DMS153 treated with DMSO at 0.1 percent for 48 hours (cell line): ENCODE measurements around the gene MTARC2.

Experiments used
- DNase-seq: peaks from one replicate; lab custom pipeline; 2025; ENCODE audit not compliant: unreplicated experiment; lab: John Stamatoyannopoulos, UW

The MTARC2 gene

DNA sequence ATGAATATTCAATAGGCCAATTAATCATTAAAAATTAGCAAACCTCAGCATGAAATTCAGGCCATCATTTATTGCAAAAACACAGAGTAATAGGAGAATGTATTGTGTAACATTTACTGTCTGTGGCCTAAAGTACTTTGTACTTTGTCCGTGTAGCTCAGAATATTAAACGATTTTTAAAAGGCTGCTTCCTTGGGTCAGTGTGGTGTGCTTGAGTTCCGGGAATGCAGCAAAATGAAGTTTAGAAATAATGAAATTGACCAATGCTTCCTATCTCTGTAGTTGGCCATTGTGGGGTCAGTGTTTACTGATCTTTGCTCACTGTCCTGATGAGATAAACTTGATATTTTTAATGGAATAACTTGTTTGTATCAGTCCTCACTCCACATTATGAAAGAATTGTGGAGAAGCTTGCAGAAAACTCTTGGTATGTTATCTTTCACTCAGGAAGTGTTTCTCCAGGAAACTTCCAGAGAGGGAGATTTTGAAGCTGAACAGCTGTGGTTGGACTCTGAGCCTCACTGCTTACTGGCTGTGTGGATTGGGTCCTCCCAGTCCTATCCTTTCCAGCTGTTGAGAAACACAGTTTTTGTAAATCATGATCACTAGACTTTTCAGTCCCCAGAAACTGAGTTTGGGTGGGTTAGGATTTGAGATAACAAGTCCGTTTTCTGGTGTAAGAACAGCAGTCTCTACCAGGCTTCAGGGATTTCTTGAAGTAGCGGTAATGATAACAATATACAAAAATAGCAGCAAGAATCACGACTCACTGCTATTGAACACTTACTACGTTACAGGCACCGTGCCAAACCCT lies 19.4 kb downstream of the MTARC2 start:
- DNase-seq = no peak

DNA sequence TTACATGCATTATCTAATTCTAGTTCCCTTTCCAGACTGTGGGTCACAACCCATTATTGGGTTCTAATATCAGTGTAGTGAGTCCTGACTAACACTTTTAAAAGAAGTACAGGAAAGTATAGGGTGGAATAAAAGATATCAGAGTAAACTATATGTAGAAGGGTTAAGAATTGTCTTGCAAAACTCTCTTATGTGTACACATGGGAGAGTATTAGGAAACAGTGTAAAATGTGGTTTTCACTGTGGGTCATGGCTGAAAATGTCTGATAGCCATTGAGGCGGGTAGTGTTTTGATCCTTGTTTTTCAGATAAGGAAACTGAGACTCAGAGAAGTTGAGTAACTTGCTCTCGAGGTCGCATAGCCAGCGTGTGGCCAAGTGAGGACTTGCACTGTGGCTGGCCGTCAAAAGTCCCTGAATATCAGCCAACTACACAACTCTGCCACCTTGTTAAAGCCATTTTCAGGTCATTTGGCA lies 20.0 kb downstream of the MTARC2 start:
- DNase-seq = no peak

DNA sequence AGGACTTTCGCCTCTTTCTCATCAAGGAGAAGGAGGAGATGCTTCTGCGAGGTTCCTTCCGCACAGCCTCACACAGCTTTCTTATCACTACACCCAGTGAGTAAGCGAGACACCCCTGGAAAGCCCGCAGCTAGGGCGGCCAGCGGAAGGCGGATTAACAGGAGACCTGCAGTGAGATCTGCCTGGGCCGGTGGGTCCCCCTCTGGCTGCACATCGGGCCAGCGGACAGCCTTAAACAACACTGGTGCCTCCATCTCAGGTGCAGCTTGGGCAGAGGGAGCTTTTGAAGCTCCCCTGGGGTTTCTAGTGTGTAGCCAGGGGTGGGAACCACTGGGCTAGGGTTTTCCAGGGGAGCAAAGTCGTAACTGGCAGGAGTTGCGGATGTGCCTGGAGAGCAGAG lies 21.1 kb downstream of the MTARC2 start:
- DNase-seq = no peak

DNA sequence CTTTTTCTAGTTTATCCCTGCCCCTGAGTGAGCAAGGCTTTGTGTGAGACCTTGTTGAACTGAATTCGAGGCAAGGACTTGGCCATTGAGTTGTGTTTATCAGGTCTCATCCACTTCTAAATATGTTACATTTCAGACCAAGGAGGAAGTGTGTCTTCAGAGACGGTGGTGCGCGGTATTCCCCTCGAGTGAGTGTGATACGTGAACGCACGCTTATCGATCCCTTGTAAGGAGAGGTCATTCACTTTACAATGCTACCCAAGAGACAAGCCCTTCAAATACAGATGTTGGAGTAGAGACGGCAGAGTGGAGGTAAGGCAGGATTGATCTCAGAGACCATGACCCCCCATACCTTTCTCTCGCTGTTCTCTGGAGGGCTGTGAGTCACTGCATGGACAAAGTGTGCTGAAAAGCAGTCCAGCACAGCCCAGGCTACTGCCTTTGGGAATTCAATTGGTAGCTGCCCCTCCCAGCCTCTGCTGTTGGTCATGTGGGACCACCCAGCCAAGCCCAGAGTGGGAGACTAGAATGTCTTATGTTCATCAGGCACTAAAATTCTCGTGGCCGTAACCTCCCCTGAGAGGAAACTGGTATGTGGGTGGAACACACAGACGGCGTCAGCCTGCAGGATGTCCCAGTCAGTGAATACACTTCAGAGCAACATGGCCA lies 22.3 kb downstream of the MTARC2 start:
- DNase-seq = no peak

DNA sequence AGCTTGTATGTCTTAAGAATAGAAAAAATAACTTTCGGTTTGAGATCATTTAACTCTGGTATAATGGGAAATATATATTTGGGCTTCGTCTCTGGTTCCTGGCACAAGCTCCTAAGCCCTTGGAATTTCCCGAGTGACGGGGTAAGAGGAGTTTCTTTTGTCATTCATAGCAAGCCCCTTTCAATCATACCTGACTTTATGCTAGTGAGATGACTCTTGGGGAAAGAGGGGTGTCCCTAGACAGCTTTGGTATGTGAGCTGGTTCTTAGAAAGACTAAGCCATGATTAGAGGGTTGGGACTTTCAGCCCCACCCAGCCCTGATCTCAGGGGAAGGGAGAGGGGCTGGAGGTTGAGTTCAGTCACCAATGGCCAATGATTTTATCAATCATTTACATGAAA lies 24.7 kb downstream of the MTARC2 start:
- no peak for DNase-seq

DNA sequence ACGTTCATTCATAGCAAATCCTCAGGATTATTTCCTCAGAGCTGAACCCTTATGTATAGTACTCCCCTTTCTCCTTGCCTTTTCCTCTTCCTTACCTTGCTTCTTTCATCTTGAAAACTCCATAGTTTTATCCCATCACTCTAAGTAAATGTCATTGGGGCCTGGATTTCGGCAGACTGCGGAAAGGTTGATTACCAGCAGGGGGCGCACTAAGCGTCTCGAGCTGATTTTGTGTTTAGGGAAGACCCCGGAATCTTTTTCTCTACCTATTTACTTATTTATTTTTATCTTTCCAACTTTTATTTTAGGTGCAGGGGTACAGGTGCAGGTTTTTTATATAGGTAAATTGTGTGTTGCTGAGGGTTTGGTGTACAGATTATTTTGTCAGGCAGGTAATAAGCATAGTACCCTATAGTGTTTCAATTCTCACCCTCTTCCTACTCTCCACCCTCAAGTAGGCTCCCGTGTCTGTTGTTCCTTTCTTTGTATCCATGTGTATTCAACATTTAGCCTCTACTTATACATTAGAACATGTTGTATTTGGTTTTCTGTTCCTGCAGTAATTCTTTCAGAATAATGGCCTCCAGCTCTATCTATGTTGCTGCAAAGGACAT lies 27.2 kb downstream of the MTARC2 start:
- no peak for DNase-seq

DNA sequence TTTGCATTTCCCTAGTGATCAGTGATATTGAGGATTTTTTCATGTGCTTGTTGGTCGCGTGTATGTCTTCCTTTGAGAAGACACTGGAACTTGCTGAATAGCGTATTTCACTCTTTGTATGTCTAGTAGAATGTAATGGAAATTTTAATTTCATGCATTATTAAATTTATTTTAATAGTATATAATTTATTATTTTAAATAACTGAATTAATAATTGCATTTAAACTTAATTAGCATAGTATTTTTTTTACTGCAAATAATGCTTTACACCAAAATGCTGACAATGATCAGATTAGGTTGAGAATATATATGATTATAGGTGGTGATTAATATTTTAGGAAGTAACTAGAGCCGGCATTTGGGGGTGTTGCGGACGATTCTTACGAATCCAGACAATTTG lies 28.1 kb downstream of the MTARC2 start:
- no peak for DNase-seq

DNA sequence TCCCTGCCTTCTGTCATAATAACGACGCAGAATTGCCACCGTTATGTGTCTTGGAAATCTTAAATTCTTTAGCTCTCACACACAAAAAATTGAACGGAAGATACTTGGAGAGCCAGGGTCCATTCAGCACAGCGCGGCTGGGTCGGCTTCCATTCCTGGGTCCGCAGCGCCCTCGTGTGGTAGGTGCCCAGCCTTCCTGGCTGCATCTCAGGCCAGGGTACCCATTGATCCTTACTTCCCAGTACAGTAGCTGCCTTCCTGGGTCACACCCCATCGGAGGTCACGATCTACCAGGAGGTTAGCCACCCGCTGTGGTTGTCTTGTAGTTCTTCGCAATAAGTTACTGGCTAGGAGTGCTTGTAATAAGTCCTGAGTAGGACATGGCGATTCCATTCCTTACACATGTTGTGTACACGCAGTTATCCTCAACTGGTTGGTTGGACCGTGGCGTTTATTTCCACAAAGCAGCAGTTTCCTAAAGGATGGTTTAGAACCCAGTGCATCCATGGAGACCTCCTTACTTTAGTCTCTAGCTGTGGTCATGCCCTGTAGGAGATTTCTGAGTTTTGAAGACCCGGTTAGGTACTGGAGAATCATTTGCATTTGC lies 28.7 kb downstream of the MTARC2 start:
- peak; percentile 91 for DNase-seq

DNA sequence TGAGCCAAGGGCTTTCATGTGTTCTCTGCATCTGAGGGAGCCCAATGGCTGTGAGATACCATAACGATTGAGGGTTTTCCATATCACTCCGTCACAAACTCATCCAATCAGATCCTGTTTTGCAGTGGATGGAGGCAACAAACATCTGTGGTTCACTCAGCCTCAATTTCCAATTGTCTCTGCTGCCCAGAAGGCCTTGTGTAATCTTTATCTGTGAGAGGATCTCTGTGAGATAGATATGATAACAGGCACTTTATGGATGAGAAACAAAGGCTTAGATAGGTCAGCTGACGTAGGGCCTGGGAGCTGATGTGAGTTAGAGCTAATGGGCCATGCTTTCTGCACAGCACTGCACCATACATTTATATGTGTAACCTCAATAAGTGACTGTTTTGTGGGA lies 35.3 kb downstream of the MTARC2 start:
- DNase-seq = no peak

DNA sequence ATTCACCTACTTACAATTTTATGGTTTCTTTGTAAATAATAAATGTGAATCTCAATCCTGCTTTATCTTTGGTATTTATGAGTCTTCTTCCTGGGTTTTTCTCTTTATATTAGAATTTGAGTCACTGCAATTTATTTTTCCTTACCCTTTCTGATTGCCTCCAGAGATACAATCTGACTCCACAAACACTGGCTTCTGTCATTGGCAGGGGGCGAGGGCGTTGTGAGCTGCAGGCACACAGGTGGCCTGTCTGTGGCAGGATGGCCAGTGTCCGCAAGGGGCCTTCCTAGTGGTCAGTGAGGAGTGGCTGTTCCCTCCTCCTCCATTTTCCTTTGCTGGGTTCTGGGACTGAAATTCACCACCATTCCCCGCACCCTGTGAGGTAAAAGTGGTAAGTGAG lies 36.6 kb downstream of the MTARC2 start:
- DNase-seq = no peak

DNA sequence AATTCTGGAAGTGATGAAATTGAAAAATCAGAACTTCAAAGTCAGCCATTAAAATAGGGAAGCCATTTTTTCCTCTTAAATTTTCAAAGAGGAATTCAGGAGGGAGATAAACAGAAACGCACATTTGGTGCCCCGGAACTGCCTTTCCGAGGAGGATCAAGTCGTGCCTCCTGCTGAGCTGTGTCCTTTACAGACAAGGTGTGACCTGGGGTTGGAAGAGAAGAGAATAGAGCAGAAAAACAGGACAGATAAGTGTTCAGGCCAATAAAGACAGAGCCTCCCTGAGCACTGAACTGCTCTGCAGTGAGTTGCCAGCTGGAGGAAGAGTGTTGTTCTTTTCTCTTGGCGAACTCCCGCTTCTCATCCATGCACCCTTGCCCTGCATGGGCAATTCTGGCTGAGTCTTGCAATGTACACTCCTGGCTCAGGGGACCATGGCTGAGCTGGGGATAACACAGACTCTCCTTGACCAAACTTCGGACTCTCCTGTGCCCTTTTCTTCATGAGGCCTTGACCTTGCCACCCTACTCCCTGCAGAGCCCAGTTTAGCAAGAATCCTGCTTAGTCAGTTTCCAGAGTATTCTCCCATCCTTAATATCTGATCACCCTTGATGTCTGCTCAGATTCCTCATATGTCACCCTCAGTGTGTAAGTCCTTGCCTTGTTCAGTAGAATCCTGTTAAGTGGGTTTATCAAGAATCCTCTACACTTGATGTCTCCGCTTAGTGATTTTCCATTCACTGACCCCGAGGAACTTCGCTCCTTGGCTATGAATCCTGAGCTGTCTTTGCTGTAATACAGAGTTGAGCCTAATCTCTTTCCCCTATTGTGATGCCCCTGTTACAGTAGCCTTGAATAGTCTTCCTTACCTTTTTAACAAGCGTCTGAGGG lies 37.3 kb downstream of the MTARC2 start:
- DNase-seq = no peak

DNA sequence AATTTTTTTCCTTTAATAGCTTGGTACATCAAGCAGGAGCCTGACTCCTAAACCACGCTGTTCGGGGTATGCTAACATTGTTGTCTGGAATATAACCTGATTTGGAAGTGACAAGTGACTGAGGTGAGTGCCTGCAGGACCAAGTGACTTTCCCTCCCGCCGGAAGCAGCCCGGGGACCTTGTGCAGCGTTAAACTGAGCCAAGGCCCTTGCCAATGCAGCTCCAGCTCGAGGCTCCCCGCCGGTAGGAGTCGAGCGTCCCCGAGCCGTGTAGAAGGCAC lies 37.9 kb downstream of the MTARC2 start:
- no peak for DNase-seq

DNA sequence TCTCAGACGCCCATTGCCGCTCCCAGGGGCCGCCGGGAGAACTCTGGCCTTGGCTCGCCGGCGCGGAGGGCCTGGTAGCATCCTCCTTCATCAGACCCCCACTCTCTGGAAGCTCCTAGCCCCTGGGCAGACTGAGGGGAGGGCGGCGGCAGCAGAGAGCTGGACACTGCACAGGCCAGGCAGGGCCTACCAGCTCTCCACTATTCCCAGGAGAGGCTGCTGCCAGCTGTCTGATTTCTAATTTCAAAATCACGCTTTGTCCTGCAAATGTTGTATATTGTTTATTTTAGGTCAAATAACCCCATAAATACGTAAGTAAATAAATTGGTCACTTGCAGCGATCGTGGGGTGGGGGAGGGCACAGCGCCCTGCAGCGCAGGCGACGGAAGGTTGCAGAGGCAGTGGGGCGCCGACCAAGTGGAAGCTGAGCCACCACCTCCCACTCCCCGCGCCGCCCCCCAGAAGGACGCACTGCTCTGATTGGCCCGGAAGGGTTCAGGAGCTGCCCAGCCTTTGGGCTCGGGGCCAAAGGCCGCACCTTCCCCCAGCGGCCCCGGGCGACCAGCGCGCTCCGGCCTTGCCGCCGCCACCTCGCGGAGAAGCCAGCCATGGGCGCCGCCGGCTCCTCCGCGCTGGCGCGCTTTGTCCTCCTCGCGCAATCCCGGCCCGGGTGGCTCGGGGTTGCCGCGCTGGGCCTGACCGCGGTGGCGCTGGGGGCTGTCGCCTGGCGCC lies 38.4 kb downstream of the MTARC2 start, which contains the start of gene MTARC1:
Gene MTARC1 (plus strand): TSS at position 577 of the 732 bp plus-strand sequence. CDS start 32 bp downstream, at position 609.
- DNase-seq = peak; percentile 96

DNA sequence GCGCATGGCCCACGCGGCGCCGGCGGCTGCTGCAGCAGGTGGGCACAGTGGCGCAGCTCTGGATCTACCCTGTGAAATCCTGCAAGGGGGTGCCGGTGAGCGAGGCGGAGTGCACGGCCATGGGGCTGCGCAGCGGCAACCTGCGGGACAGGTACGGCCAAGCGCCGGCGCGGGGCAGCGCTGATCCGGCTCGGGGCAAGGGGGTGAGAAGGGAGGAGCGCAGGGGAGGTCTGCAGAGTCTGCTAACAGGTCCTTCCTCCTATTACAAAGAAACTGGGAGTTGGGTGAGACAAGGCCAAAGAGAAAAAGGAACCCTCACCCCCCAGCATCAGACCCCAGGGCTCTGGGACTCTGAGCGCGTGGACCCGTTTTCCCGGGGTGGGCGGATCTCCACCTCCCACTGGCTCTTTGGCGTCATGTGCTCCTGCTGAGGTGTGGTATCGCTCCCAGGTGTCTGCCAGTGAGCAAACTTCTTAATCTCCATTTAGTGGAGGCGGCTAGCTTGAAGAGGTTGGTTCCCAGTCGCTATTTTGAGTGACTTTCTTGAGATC lies 39.0 kb downstream of the MTARC2 start:
- peak; percentile 75 for DNase-seq

DNA sequence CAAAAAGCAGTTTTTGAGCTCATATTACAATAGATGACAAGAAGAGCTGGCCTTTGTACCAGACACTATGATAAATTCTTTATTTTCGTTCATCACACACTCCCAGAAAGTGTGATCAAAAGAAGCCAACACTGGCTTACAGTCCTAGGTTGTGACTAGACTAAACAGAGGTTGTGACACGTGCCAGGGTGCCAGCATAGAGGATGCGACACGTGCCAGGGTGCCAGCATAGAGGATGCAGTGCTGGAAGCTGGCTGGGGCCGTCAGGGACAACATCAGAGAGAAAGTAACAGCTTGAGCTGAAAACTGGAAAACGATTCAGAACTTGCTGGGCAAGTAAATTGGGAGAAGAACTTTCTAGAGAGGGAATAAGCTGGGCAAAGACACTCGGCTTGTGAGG lies 40.8 kb downstream of the MTARC2 start:
- no peak for DNase-seq

DNA sequence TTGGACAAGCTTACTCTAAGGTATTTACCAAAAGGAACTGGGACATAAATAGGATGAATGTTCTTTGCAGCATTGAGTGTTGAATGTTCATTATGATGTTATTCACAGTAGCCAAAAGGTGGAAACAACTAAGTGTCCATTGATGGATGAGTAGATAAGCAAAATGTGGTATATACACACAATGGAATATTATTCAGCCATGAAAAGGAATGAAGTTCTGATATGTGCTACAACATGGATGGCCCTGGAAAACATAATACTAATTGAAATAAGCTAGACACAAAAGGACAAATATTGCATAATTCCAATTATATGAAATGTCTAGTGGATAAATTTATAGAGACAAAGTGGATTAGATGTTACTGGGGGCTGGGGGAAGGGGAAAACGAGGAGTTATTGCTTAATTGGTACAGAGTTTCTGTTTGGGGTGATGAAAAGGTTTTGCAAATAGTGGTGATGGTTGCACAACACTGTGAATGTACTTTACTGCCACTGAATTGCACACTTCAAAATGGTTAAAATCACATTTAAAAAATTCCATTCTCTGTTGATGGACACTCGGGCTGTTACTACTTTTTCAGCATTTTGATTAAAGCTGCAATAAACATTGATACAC lies 41.5 kb downstream of the MTARC2 start:
- DNase-seq = no peak

DNA sequence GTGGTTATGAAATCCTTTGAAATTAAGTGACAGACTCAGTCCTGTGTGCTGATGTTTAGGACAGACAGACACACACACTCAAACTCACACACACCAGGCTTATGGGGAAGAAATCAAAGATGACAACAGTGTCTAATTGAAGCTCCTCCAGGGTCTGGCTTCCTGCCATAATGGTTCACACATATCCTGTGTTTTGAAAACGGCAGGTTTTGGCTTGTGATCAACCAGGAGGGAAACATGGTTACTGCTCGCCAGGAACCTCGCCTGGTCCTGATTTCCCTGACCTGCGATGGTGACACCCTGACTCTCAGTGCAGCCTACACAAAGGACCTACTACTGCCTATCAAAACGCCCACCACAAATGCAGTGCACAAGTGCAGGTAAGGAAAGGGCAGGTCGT lies 43.2 kb downstream of the MTARC2 start:
- DNase-seq = peak; percentile 72

DNA sequence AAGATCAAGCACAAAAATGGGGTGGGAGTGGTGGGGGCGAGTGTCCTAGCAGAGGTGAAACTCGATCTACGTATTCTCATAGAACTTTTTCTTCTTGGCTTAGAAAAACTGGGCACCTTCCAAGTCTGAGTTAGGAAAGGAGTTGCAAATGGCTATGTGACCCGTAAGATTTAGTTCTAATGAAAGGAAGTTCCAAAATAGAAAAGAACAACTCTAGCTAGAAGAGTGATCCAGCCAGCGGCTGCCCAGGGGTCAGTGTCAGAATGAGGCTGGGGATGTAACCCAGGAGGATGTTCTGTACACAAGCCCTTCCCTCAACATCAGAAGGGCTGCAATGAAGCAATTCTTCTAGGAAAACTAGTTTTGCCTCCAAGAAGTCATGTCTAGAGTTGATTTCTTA lies 43.8 kb downstream of the MTARC2 start:
- DNase-seq = no peak

DNA sequence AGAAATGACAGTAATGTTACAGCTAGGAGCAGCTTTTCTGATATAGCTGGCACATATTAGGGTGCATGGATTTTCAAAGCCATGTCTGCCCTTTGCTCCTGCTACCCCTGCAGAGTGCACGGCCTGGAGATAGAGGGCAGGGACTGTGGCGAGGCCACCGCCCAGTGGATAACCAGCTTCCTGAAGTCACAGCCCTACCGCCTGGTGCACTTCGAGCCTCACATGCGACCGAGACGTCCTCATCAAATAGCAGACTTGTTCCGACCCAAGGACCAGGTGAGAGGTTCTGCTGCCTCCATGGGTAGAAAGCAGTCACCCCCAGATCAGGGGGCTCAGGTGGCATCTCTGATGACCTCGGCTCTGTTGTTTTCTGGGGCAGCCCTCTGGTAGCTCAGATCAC lies 48.4 kb downstream of the MTARC2 start:
- DNase-seq = no peak
